Uterus (tissue), 4 donors: ENCODE results near the gene NT5C3B. TPM values are rescaled to one million over a fixed set of nuclear protein-coding genes. Genes with fewer than 3 reads are reported as not detected.
A peak's percentile ranks its signal among the peaks of the same experiment; 100 is the strongest.

Experiments
- DNase-seq, 2 donors: peaks; one replicate each; pipeline ENCODE4 v3.0.0-alpha.2; 2019 to 2020
- H3K27ac ChIP-seq, 2 donors: fragments of 200-600 bp; sonication (generic); 1 replicate in 1 of 2; 2 replicates in 1 of 2; pipeline ENCODE4 v1.5.1; 2016 to 2018
- H3K27me3 ChIP-seq, 2 donors: fragments of 200-600 bp; sonication (generic); one replicate each; pipeline ENCODE4 v1.5.1; 2018 to 2019; ENCODE audit warnings: control low read depth in 1 of 2
- H3K36me3 ChIP-seq, 2 donors: fragments of 200-600 bp; sonication (generic); one replicate each; pipeline ENCODE4 v1.5.1; 2019; ENCODE audit warnings: control low read depth in 1 of 2
- H3K4me1 ChIP-seq, 2 donors: fragments of 200-600 bp; sonication (generic); one replicate each; pipeline ENCODE4 v1.5.1; 2018 to 2019; ENCODE audit warnings: control low read depth in 1 of 2
- H3K4me3 ChIP-seq, 2 donors: fragments of 200-600 bp; sonication (generic); 1 replicate in 1 of 2; 2 replicates in 1 of 2; pipeline ENCODE4 v1.5.1; 2018 to 2019; ENCODE audit warnings: mild to moderate bottlenecking in 1 of 2
- H3K9me3 ChIP-seq, 2 donors: fragments of 200-600 bp; sonication (generic); one replicate each; pipeline ENCODE4 v1.5.1; 2019; ENCODE audit warnings: control low read depth in 1 of 2
- POLR2A ChIP-seq, 2 donors: fragments of 450-650 bp; IDR thresholded peaks; one replicate each; pipeline ENCODE4 v1.6.1; 2016; ENCODE audit warnings: antibody characterized with exemption in 2 of 2, mild to moderate bottlenecking in 1 of 2, moderate library complexity in 1 of 2
- intact Hi-C: fragments of 100-400 bp; cut with DNase I; formaldehyde crosslinking; loops from one replicate; pipeline ENCODE4 v1.15.1; 2023; ENCODE audit warnings: low total_unique reads
- total RNA-seq, 4 donors: library from RNA; depleted of rRNA in 3 of 4; stranded (reverse); fragments of >200 nt in 3 of 4; gene quantifications; one replicate each; pipeline versions ENCODE4 v1.1.0 to v1.2.4, GENCODE V29; 2014 to 2023
- TF ChIP-seq, protein P1 (sequence below), 4 experiments: fragments of 200-600 bp in 2 of 4; fragments of 450-650 bp in 2 of 4; sonication (generic) in 2 of 4; IDR thresholded peaks; one replicate each; pipeline ENCODE4 v1.5.1; 2016 to 2019; ENCODE audit warnings: antibody characterized with exemption in 4 of 4, mild to moderate bottlenecking in 2 of 4, moderate library complexity in 1 of 4
- donor health status: DM: yes; HTN: yes; CAD: no.

The NT5C3B gene
- total RNA-seq, 4 donors from 2014 or later = 32.5 to 77.9 (median 68.1) TPM

DNA sequence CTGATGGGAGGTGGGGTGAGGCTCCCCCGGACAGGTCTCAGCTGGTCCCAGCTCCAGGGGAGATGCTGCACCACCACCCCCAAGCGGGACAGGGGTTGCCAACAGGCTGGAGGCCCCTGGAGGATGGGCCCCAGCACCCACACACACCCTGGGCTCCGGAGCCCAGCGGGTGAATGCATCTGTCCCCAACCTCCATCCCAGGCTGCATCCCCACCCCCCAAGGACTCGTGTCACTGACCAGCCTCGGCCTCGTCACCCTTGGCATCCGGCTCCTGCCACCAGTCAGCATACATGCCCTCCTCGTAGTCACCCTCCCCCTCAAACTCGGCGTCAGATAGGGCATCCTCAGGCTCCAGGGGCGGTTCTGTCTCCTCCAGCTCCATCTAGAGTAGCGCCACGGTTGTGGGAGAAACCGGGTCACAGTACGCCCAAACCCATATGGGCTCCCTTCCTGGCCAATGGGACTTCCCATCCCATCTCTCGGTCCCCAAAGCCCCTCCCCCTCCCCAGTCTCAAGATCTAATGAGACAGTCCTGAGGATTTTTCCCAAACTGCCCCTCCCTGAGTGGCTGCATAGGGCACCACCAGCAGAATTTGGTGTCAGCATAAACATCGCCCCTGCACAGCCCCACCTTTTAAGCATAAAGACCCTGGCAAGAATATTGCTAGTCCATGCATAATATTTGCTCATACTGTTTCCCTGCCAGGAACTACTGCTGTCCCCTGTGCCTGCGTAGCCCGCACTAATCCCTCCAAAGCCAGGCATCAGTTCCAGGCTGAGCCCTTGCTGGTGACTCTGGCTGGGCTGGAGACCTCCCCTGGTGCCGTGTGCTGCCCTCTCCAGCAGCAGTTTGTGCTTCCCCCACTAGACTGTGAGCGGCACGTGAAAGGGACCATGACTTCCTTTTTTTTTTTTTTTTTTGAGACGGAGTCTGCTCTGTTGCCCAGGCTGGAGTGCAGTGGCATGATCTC, 32.7 kb downstream of the NT5C3B start:
- no peak overlapping the region for H3K27ac ChIP-seq
- intact Hi-C loops = no loop called here
- peaks cover 0 to 9% of the 10 kb centered on the region in 2 donors for H3K4me1 ChIP-seq
- no peaks in the 10 kb centered on the region for H3K9me3 ChIP-seq
- H3K36me3 ChIP-seq = no peaks in the 10 kb centered on the region
- no peak overlapping the region for H3K4me3 ChIP-seq
- H3K27me3 ChIP-seq = no peaks in the 10 kb centered on the region
- no peak for DNase-seq
- TF ChIP-seq POLR2A (IDR thresholded peaks at IDR 0.05) = no peak
- TF ChIP-seq, protein P1, sequence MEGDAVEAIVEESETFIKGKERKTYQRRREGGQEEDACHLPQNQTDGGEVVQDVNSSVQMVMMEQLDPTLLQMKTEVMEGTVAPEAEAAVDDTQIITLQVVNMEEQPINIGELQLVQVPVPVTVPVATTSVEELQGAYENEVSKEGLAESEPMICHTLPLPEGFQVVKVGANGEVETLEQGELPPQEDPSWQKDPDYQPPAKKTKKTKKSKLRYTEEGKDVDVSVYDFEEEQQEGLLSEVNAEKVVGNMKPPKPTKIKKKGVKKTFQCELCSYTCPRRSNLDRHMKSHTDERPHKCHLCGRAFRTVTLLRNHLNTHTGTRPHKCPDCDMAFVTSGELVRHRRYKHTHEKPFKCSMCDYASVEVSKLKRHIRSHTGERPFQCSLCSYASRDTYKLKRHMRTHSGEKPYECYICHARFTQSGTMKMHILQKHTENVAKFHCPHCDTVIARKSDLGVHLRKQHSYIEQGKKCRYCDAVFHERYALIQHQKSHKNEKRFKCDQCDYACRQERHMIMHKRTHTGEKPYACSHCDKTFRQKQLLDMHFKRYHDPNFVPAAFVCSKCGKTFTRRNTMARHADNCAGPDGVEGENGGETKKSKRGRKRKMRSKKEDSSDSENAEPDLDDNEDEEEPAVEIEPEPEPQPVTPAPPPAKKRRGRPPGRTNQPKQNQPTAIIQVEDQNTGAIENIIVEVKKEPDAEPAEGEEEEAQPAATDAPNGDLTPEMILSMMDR (IDR thresholded peaks at IDR 0.05) = no peak

DNA sequence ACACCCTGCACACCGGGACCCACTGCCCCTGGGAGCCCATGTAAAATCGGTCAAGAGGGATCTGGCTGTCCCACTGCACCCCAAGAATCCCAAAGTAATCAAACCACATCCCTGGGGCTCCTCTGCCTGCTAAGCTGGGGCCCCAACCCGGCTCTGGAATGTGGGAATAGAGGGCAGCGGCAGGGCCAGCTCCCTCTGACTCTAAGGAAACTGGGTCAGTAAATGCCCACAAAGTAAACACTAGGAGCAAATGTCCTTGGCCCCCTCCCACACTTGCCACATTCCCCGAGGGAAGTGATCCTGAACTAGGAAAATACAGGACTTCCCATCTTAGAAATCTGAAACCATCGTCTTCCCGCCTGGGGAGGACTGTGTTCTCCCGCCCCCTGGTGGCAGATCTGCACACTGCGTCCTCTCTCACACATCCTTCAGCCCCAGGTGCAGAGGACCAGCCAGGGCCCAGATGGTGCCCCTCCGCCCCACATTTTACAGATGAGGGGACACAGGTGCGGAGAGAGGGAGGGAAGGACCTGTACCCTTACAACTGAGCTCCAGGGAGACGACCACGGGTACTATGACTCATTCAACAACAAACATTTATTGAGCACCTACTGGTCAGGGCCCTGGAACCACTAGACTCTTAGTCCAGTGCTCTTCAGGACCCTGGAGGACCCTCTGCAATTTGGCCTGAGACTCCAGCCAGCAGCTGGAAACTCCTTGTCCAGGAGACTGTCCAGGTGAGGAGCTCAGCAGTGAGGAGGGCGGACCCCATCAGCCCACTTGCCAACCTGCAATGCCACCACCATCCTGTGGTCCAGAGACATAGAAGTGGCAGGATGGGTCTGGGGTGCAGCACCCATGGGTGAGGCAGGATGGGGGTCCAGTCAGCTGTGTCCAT, 34.4 kb downstream of the NT5C3B start:
- Histone ChIP-seq H3K27me3 (no peaks in the 10 kb centered on the region), H3K9me3 (no peaks in the 10 kb centered on the region), H3K27ac (peak overlapping the region in 1 of 2 donors; percentile 45), H3K4me1 (peaks cover 0 to 9% of the 10 kb centered on the region in 2 donors), H3K36me3 (no peaks in the 10 kb centered on the region), H3K4me3 (no peak overlapping the region)
- intact Hi-C loops = loop anchor here (2.0 kb wide), 1 partner anchor 63 kb away; no protein-coding TSS in a partner anchor
- peak; percentile 84 for DNase-seq
- peak in 1 of 2 donors; percentile 14 for TF ChIP-seq POLR2A (IDR thresholded peaks at IDR 0.05)
- TF ChIP-seq, protein P1 (IDR thresholded peaks at IDR 0.05) = peak; percentile 97 to 98 (median 98)

DNA sequence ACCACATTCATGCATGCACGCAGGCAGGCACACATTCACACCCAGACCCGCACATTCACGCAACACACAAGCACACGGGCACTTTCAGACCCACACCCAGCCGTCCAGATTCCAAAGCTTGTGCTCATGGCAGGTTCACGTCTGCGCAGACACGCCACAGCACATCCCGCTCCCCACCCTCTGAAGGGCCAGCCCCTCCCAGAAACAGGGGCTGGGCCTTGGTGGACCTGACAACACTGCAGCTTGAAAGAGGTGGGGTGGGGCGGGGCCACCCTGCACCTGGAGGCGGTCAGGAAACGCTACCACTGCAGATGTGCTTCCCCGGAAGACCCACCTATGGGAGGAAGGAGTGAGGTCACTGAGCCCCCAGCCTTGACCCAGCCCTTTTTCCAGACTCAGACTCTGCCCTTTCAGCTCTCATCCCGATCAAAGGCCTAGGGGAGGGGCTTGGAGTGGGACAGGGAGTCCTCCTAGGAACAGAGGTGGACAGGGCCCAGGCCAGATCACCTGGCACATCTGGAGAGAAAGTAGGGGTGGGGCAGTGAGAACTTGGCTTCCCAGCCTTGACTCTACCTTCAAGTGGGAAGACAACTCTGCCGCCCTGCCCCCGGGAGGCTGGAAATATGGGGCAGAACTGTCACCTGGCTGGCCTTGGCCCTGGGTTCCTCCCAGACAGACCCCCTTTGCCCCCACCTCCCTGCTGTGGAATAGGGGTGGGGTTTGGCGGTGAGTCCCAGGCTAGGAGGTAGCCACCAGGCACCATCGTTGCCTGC, 35.2 kb downstream of the NT5C3B start:
- TF ChIP-seq, protein P1 (IDR thresholded peaks at IDR 0.05) = no peak
- no peak for TF ChIP-seq POLR2A (IDR thresholded peaks at IDR 0.05)
- intact Hi-C loops = loop anchor here (2.0 kb wide), 1 partner anchor 62 kb away; no protein-coding TSS in a partner anchor
- H3K36me3 ChIP-seq = no peaks in the 10 kb centered on the region
- no peaks in the 10 kb centered on the region for H3K27me3 ChIP-seq
- H3K4me3 ChIP-seq = no peak overlapping the region
- H3K9me3 ChIP-seq = no peaks in the 10 kb centered on the region
- peak in 1 of 2 donors; percentile 36 for DNase-seq
- peak overlapping the region in 1 of 2 donors; percentile 45 for H3K27ac ChIP-seq
- peaks cover 0 to 9% of the 10 kb centered on the region in 2 donors for H3K4me1 ChIP-seq

DNA sequence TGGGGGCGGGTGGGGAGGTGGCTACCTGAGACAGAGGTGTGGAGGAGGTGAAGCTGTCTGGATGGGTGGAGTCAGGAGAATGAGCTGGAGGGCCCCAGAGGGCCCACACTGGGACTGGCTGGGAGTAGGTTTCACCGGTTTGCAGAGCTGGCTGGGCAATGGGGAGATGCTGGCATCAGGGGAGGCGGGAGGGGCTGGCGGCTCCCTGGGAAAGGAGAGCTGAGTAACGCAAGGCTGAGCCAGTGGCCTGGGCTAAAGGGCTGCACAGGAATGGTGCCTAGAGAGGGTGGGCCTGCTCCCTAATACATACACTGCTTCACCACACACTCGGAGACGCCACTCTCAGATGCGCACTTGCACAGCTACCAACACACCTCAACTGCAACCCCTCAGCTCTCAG, 36.7 kb downstream of the NT5C3B start:
- Histone ChIP-seq H3K36me3 (no peaks in the 10 kb centered on the region), H3K27ac (no peak overlapping the region), H3K27me3 (no peaks in the 10 kb centered on the region), H3K4me3 (no peak overlapping the region), H3K4me1 (peaks cover 0 to 9% of the 10 kb centered on the region in 2 donors), H3K9me3 (no peaks in the 10 kb centered on the region)
- DNase-seq = no peak
- intact Hi-C loops = no loop called here
- TF ChIP-seq, protein P1 (IDR thresholded peaks at IDR 0.05) = no peak
- TF ChIP-seq POLR2A (IDR thresholded peaks at IDR 0.05) = no peak
